ENCODE data around the gene UBQLN1.
"Not testable (repeated sequence)": the region's sequence is repeated elsewhere in the genome, so short reads cannot be mapped to it uniquely, and the experiment has no call there.

UBQLN1 gene

DNA sequence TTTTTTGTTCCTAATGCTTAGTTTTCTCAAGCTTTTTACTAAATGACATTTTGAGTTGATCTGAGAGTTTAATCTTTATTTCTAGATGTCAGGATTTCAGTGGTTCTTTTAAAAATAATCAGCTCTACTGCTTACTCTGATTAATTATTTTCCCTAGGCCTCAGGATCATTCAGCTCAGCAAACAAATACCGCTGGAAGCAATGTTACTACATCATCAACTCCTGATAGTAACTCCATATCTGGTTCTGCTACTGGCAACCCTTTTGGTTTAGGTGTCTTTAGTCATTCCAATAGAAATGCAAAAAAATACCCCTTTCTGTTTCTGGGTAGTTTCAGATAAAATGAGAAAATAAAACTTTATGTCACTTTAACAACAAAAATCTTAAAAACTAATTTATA, 90.5 kb downstream of the UBQLN1 start:
- TF ChIP-seq, protein P1, sequence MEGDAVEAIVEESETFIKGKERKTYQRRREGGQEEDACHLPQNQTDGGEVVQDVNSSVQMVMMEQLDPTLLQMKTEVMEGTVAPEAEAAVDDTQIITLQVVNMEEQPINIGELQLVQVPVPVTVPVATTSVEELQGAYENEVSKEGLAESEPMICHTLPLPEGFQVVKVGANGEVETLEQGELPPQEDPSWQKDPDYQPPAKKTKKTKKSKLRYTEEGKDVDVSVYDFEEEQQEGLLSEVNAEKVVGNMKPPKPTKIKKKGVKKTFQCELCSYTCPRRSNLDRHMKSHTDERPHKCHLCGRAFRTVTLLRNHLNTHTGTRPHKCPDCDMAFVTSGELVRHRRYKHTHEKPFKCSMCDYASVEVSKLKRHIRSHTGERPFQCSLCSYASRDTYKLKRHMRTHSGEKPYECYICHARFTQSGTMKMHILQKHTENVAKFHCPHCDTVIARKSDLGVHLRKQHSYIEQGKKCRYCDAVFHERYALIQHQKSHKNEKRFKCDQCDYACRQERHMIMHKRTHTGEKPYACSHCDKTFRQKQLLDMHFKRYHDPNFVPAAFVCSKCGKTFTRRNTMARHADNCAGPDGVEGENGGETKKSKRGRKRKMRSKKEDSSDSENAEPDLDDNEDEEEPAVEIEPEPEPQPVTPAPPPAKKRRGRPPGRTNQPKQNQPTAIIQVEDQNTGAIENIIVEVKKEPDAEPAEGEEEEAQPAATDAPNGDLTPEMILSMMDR (IDR thresholded peaks at IDR 0.05; ENCODE audit: low read depth, low read length, missing control alignments): no peak
- no peak for DNase-seq (ENCODE audit: extremely low read depth, low read depth)
- no peak overlapping the region for H3K4me3 ChIP-seq (replicated peaks; ENCODE audit: low read depth, low read length)

GRCh38 chr9:83613298-83613697, 94.5 kb downstream of the UBQLN1 start:
- H3K4me3 ChIP-seq (replicated peaks; ENCODE audit: low read depth, low read length); DNase-seq (ENCODE audit: extremely low read depth, low read depth): not testable (repeated sequence)

Measured in HFF-Myc (cell line).